Neuronal stem cell (in vitro differentiated cells): ENCODE results near the gene STOX1.

Experiments used
- DNase-seq: peaks from one replicate; pipeline ENCODE4 v3.0.0-alpha.2; 2013; ENCODE audit warnings: low spot score
- H2AFZ ChIP-seq: one replicate; pipeline ENCODE4 v1.6.1; 2013; ENCODE audit warnings: mild to moderate bottlenecking, low read length, inconsistent platforms
- H2AK5ac ChIP-seq: 2 replicates; pipeline ENCODE4 v1.6.1; 2013; ENCODE audit warnings: low read depth, mild to moderate bottlenecking, inconsistent platforms, low read length, moderate library complexity, mixed read lengths
- H2BK120ac ChIP-seq: 2 replicates; pipeline ENCODE4 v1.6.1; 2013; ENCODE audit warnings: low read depth, mild to moderate bottlenecking, inconsistent platforms, low read length, moderate library complexity, mixed read lengths
- H2BK12ac ChIP-seq: one replicate; pipeline ENCODE4 v1.6.1; 2013; ENCODE audit warnings: low read length, inconsistent platforms
- H2BK15ac ChIP-seq: 2 replicates; pipeline ENCODE4 v1.6.1; 2013; ENCODE audit warnings: mild to moderate bottlenecking, low read length, inconsistent platforms, mixed read lengths
- H2BK5ac ChIP-seq: one replicate; pipeline ENCODE4 v1.6.1; 2013; ENCODE audit warnings: inconsistent platforms, mild to moderate bottlenecking, low read length, moderate library complexity
- H3K14ac ChIP-seq: one replicate; pipeline ENCODE4 v1.6.1; 2013; ENCODE audit warnings: low read length, inconsistent platforms
- H3K18ac ChIP-seq: 2 replicates; pipeline ENCODE4 v1.6.1; 2013; ENCODE audit warnings: low read length, inconsistent platforms
- H3K23ac ChIP-seq: 2 replicates; pipeline ENCODE4 v1.6.1; 2013; ENCODE audit warnings: low read depth, mild to moderate bottlenecking, mixed read lengths, low read length, inconsistent platforms; ENCODE audit not compliant: poor library complexity
- H3K27ac ChIP-seq: replicated peaks from 3 replicates; pipeline ENCODE4 v1.5.1; 2013; ENCODE audit warnings: low read length, inconsistent platforms
- H3K27me3 ChIP-seq, 3 experiments: 2 replicates each; pipeline ENCODE4 v1.6.1; 2013; ENCODE audit warnings: low read length in 3 of 3, mild to moderate bottlenecking in 2 of 3, inconsistent platforms in 1 of 3, low read depth in 1 of 3, mixed read lengths in 1 of 3, moderate library complexity in 1 of 3; ENCODE audit not compliant: control insufficient read depth in 3 of 3, insufficient read depth in 3 of 3
- H3K36me3 ChIP-seq, 2 donors: replicated peaks in 1 of 2; 2 replicates each; pipeline ENCODE4 v1.6.1; 2013; ENCODE audit warnings: low read length in 2 of 2; ENCODE audit not compliant: control insufficient read depth in 2 of 2, insufficient read depth in 2 of 2
- H3K4ac ChIP-seq: 2 replicates; pipeline ENCODE4 v1.6.1; 2013; ENCODE audit warnings: inconsistent platforms, mild to moderate bottlenecking, low read length, moderate library complexity
- H3K4me1 ChIP-seq, 2 donors: 1 replicate in 1 of 2; 2 replicates in 1 of 2; pipeline ENCODE4 v1.6.1; 2013; ENCODE audit warnings: low read length in 2 of 2, low read depth in 1 of 2; ENCODE audit not compliant: control insufficient read depth in 2 of 2, insufficient read depth in 1 of 2
- H3K4me2 ChIP-seq: one replicate; pipeline ENCODE4 v1.6.1; 2013; ENCODE audit warnings: mild to moderate bottlenecking, low read length, inconsistent platforms; ENCODE audit not compliant: insufficient read depth, poor library complexity, severe bottlenecking
- H3K4me3 ChIP-seq, 2 donors: 2 replicates each; pipeline ENCODE4 v1.5.1; 2013; ENCODE audit warnings: low read length in 2 of 2, mild to moderate bottlenecking in 2 of 2, inconsistent platforms in 1 of 2, moderate library complexity in 1 of 2
- H3K79me1 ChIP-seq: one replicate; pipeline ENCODE4 v1.6.1; 2013; ENCODE audit warnings: low read depth, mild to moderate bottlenecking, inconsistent platforms, low read length, moderate library complexity
- H3K9ac ChIP-seq: one replicate; pipeline ENCODE4 v1.6.1; 2013; ENCODE audit warnings: mild to moderate bottlenecking, low read depth, low read length, inconsistent platforms; ENCODE audit not compliant: poor library complexity
- H3K9me3 ChIP-seq, 2 donors: replicated peaks in 1 of 2; 2 replicates each; pipeline versions ENCODE3 to v1.6.1; 2013; ENCODE audit warnings: low read length in 2 of 2, mild to moderate bottlenecking in 2 of 2, inconsistent platforms in 1 of 2, low read depth in 1 of 2, mixed read lengths in 1 of 2, moderate library complexity in 1 of 2; ENCODE audit not compliant: control insufficient read depth in 2 of 2, insufficient read depth in 1 of 2
- H4K8ac ChIP-seq: one replicate; pipeline ENCODE4 v1.6.1; 2013; ENCODE audit warnings: low read depth, mild to moderate bottlenecking, inconsistent platforms, low read length, moderate library complexity
- H4K91ac ChIP-seq: one replicate; pipeline ENCODE4 v1.6.1; 2013; ENCODE audit warnings: low read length, low read depth, mild to moderate bottlenecking, inconsistent platforms; ENCODE audit not compliant: poor library complexity
- whole genome bisulfite sequencing, 2 donors: extraction: QIAGEN DNeasy Blood & Tissue Kit; methylation state at CpG; one replicate each; pipeline ENCODE4 v1.1.7; 2013; ENCODE audit warnings: missing lambda C conversion rate in 2 of 2, mixed read lengths in 1 of 2; ENCODE audit not compliant: insufficient read length in 2 of 2, insufficient replicate concordance in 1 of 2; ENCODE audit errors: extremely low coverage in 2 of 2; 5-methylcytosine and 5-hydroxymethylcytosine counted together

STOX1 gene

DNA sequence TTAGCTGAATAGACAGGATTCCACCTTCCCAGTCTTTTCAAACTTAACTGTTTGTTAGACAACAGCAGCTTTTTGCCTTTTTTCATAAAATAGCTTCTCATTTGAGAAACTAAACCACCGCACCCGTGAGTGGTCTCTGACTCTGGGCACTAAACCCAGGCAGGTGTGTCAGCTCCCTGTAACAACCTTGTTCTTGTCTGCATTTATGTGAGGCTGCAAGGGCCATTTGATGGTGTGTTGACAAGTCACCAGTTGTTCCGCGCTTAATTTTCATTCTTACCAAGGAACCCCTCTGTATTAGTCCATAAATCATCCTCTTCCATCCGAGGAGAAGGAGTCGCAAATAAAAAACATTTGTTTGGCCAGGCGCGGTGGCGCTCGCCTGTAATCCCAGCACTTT is 1.5 kb downstream of the STOX1 start:
- WGBS, 2 donors = no CpG with 5 or more reads among the region's 10 CpGs
- Histone ChIP-seq H3K4me1 (peaks cover 3% of the 10 kb centered on the region in 2 donors), H3K79me1 (peaks cover 2% of the 10 kb centered on the region), H3K36me3 (peaks cover 0 to 2% of the 10 kb centered on the region in 2 donors), H3K4ac (no peak overlapping the region), H3K27ac (no peak overlapping the region), H3K4me2 (no peak overlapping the region), H3K23ac (no peak overlapping the region), H3K27me3 (no peaks in the 10 kb centered on the region), H4K91ac (no peak overlapping the region), H2AK5ac (no peak overlapping the region), H2BK5ac (no peak overlapping the region), H3K18ac (no peak overlapping the region), H3K9ac (no peak overlapping the region), H3K4me3 (peak overlapping the region in 1 of 2 donors; percentile 56), H2BK12ac (no peak overlapping the region), H4K8ac (no peak overlapping the region), H2BK15ac (no peak overlapping the region), H3K9me3 (peaks cover 0 to 3% of the 10 kb centered on the region in 2 donors), H3K14ac (no peak overlapping the region), H2AFZ (peak overlapping the region; percentile 96), H2BK120ac (no peak overlapping the region)
- DNase-seq = no peak

- H3K79me1 ChIP-seq = peaks cover 2% of the 10 kb centered on the region
- no peak for DNase-seq
- H3K27me3 ChIP-seq = no peaks in the 10 kb centered on the region
- H2AFZ ChIP-seq = no peak overlapping the region
- H3K4ac ChIP-seq = no peak overlapping the region
- H2BK12ac ChIP-seq = no peak overlapping the region
- no peak overlapping the region for H3K27ac ChIP-seq
- no peak overlapping the region for H2BK15ac ChIP-seq
- no peak overlapping the region for H2BK120ac ChIP-seq
- no peak overlapping the region for H3K9ac ChIP-seq
- H2BK5ac ChIP-seq = no peak overlapping the region
- H3K14ac ChIP-seq = no peak overlapping the region
- H4K8ac ChIP-seq = no peak overlapping the region
- no peak overlapping the region for H4K91ac ChIP-seq
- H3K4me2 ChIP-seq = no peak overlapping the region
- H3K4me1 ChIP-seq = peaks cover 3% of the 10 kb centered on the region in 2 donors
- H3K4me3 ChIP-seq = no peak overlapping the region
- WGBS, 2 donors = no CpG with 5 or more reads among the region's 6 CpGs
- H3K18ac ChIP-seq = no peak overlapping the region
- H3K23ac ChIP-seq = no peak overlapping the region
- H3K9me3 ChIP-seq = peaks cover 0 to 3% of the 10 kb centered on the region in 2 donors
- H3K36me3 ChIP-seq = peaks cover 0 to 2% of the 10 kb centered on the region in 2 donors
- no peak overlapping the region for H2AK5ac ChIP-seq
These were observed 2.2 kb downstream of the STOX1 start for GRCh38 chr10:68829521-68829920.

GRCh38 chr10:68829952-68830351 is 2.6 kb downstream of the STOX1 start:
- no peak overlapping the region for H4K8ac ChIP-seq
- peaks cover 2% of the 10 kb centered on the region for H3K79me1 ChIP-seq
- H3K23ac ChIP-seq = no peak overlapping the region
- no peak overlapping the region for H3K14ac ChIP-seq
- no peak overlapping the region for H2BK120ac ChIP-seq
- H3K9ac ChIP-seq = peak overlapping the region; percentile 5
- no peak overlapping the region for H2AFZ ChIP-seq
- H2BK15ac ChIP-seq = no peak overlapping the region
- H2BK12ac ChIP-seq = no peak overlapping the region
- no peak overlapping the region for H3K18ac ChIP-seq
- H3K9me3 ChIP-seq = peaks cover 0 to 3% of the 10 kb centered on the region in 2 donors
- no peak overlapping the region for H3K4me2 ChIP-seq
- WGBS, 2 donors = no CpG with 5 or more reads among the region's 6 CpGs
- H3K36me3 ChIP-seq = peaks cover 0 to 2% of the 10 kb centered on the region in 2 donors
- peak overlapping the region in 1 of 2 donors; percentile 50 for H3K4me3 ChIP-seq
- DNase-seq = no peak
- no peak overlapping the region for H2AK5ac ChIP-seq
- H3K4ac ChIP-seq = no peak overlapping the region
- no peaks in the 10 kb centered on the region for H3K27me3 ChIP-seq
- H2BK5ac ChIP-seq = no peak overlapping the region
- H3K27ac ChIP-seq = no peak overlapping the region
- H4K91ac ChIP-seq = no peak overlapping the region
- H3K4me1 ChIP-seq = peaks cover 3% of the 10 kb centered on the region in 2 donors

DNA sequence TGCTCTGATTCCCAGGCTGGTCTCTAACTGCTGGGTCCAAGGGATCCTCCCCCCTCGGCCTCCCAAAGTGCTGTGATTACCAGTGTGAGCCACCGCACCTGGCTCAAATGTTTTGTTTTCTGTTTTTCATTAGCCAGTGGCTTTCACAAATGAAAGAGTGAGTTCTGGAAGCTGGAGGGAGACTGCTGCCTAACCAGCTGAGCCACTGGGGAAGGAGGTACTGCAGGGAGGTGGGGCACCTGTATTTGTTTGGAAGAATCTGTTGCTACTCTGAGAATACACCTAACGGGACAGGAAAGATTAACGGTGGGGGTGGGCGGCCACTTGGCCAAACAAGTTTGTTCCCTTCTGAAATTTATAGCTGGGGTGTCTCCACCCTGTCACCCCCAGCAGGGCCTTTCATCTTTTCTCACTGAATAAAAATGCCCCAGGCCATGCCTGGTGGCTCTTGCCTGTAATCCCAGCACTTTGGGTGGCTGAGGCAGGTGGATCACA is 4.7 kb downstream of the STOX1 start:
- peaks cover 2 to 9% of the 10 kb centered on the region in 2 donors for H3K36me3 ChIP-seq
- no peak overlapping the region for H2BK120ac ChIP-seq
- H3K9ac ChIP-seq = no peak overlapping the region
- no peak overlapping the region for H3K4me2 ChIP-seq
- H3K4ac ChIP-seq = no peak overlapping the region
- H3K27ac ChIP-seq = no peak overlapping the region
- H3K4me3 ChIP-seq = no peak overlapping the region
- H2AK5ac ChIP-seq = no peak overlapping the region
- H2BK12ac ChIP-seq = no peak overlapping the region
- peaks cover 2% of the 10 kb centered on the region for H3K79me1 ChIP-seq
- H2AFZ ChIP-seq = no peak overlapping the region
- H3K4me1 ChIP-seq = peaks cover 0 to 3% of the 10 kb centered on the region in 2 donors
- no peak overlapping the region for H2BK5ac ChIP-seq
- no CpG with 5 or more reads among the region's 5 CpGs for WGBS, 2 donors
- peaks cover 0 to 3% of the 10 kb centered on the region in 2 donors for H3K9me3 ChIP-seq
- no peak overlapping the region for H2BK15ac ChIP-seq
- H3K23ac ChIP-seq = no peak overlapping the region
- no peak overlapping the region for H4K8ac ChIP-seq
- H3K27me3 ChIP-seq = no peaks in the 10 kb centered on the region
- H4K91ac ChIP-seq = no peak overlapping the region
- H3K14ac ChIP-seq = no peak overlapping the region
- DNase-seq = no peak
- H3K18ac ChIP-seq = no peak overlapping the region
